IPS-15b (cell line): ENCODE data around the gene TMEM38A.
"Not testable (repeated sequence)": the region's sequence is repeated elsewhere in the genome, so short reads cannot be mapped to it uniquely, and the experiment has no call there.

Experiments used
- H3K27me3 ChIP-seq: one replicate; pipeline ENCODE4 v1.6.1; 2013; ENCODE audit warnings: low read length; ENCODE audit not compliant: control insufficient read depth, insufficient read depth
- H3K36me3 ChIP-seq: one replicate; pipeline ENCODE4 v1.6.1; 2013; ENCODE audit warnings: low read length; ENCODE audit not compliant: control insufficient read depth, insufficient read depth
- H3K4me1 ChIP-seq: one replicate; pipeline ENCODE4 v1.6.1; 2013; ENCODE audit warnings: mild to moderate bottlenecking, low read length; ENCODE audit not compliant: control insufficient read depth, insufficient read depth
- H3K4me3 ChIP-seq: one replicate; pipeline ENCODE4 v1.5.1; 2013; ENCODE audit warnings: low read depth, low read length
- H3K9ac ChIP-seq: one replicate; pipeline ENCODE4 v1.6.1; 2013; ENCODE audit warnings: low read depth, mild to moderate bottlenecking, low read length
- H3K9me3 ChIP-seq: one replicate; pipeline ENCODE4 v1.6.1; 2013; ENCODE audit warnings: mild to moderate bottlenecking, low read length; ENCODE audit not compliant: control insufficient read depth, insufficient read depth

The TMEM38A gene

DNA sequence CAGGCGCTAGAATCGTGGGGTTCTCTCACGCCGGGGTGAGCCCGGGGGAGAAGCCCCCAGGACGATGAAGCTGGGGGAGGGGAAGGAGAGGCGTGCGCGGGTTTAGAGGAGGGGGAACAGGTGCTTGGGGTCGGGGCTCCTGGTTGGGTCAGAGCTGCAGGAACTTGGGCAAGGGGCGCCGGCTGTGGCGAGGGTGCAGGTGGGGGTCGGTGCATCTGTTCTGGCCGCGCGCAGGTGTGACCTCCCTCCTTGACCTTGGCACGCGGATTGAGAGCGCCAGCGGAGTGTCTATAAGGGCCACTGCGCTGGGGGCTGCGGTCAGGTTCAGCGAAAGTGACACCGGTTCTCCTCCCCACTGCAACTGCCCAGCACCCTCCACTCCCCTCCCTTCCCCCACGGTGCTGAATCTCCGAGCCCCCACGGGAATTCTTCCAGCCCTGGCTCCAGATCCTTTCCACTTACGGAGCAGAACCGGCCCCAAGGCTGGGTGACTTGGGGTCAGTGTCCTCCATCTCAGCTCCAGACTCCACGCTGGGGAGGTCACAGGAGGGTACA, 618 bp downstream of the TMEM38A start:
- Histone ChIP-seq H3K27me3 (no peaks in the 10 kb centered on the region), H3K4me1 (no peaks in the 10 kb centered on the region), H3K4me3 (peak overlapping the region; percentile 74), H3K9ac (peak overlapping the region; percentile 24), H3K9me3 (no peaks in the 10 kb centered on the region), H3K36me3 (peaks cover 21% of the 10 kb centered on the region)

DNA sequence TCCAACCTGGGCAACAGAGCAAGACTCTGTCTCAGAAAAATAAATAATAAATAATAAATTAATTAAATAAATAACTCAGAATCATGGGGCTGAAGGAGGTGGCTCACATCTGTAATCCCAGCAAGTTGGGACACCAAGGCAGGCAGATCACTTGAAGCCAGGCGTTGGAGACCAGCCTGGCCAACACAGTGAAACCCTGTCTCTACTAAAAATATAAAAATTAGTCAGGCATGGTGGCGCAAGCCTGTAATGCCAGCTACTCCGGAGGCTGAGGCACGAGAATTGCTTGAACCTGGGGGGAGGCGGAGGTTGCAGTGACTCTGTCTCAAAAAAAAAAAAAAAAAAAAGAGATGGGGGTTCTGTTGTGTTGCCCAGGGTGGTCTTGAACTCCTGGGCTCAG, 7.2 kb downstream of the TMEM38A start:
- no peaks in the 10 kb centered on the region for H3K4me1 ChIP-seq
- H3K4me3 ChIP-seq, result no peak overlapping the region
- H3K36me3 ChIP-seq, result peaks cover 3% of the 10 kb centered on the region
- H3K9me3 ChIP-seq, result no peaks in the 10 kb centered on the region
- H3K9ac ChIP-seq, result no peak overlapping the region
- H3K27me3 ChIP-seq, result no peaks in the 10 kb centered on the region

DNA sequence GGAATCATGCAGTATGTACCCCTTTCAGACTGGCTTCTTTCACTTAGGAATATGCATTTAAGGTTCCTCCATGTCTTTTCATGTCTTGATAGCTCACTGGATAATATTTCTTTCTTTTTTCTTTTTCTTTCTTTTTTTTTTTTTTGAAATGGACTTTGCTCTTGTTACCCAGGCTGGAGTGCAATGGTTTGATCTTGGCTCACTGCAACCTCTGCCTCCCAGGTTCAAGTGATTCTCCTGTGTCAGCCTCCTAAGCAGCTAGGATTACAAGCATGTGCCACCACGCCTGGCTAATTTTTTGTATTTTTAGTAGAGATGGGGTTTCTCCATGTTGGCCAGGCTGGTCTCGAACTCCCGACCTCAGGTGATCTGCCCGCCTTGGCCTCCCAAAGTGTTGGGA, 7.8 kb downstream of the TMEM38A start:
- H3K27me3 ChIP-seq, H3K9ac ChIP-seq, H3K4me3 ChIP-seq, H3K4me1 ChIP-seq, H3K9me3 ChIP-seq, H3K36me3 ChIP-seq: not testable (repeated sequence)

DNA sequence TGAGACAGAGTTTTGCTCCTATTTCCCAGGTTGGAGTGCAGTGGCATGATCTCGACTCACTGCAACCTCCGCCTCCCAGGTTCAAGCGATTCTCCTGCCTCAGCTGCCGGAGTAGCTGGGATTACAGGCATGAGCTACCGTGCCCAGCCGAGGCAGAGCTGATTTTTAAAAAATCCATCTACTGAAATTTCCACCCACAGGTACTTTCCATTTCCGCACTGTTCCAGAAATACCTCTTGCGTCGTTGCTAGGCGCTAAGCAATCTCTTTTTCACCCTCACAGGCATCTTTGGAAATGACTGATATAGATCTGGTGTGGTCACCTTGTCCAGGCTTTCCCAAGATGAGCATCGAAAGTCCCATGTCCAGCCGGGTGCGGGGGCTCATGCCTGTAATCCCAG, 9.4 kb downstream of the TMEM38A start:
- Histone ChIP-seq H3K36me3 (peaks cover 5% of the 10 kb centered on the region), H3K4me3 (no peak overlapping the region), H3K9me3 (no peaks in the 10 kb centered on the region), H3K9ac (no peak overlapping the region), H3K4me1 (no peaks in the 10 kb centered on the region), H3K27me3 (no peaks in the 10 kb centered on the region)

DNA sequence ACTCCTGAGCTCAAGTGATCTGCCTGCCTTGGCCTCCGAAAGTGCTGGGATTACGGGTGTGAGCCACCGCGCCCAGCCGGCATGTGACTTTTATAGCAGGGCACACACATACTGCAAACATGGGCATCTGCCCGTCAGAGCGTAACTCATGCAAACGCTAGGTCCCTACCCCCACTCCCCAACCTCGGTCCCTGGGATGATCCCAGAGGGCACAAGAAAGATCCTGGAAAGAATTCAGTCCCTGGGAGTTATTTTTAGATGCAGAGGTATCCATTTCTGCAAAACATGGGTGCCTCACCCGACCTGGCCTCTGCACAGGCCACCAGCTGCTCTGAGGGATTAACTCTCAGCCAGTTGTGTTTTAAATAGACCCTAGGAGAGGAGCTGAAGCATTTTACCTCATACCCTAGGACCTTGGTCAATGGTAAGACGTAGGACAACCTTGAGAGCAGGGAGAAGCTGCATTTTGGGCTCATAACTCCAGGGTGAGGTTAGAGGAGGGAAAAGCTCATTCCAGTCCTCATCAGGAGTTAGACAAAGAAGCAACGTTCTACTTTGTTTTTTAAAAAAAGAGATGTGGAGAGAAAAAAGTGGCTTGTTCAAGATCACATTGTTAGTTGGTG, 10.8 kb downstream of the TMEM38A start:
- Histone ChIP-seq H3K4me1 (no peaks in the 10 kb centered on the region), H3K4me3 (no peak overlapping the region), H3K27me3 (no peaks in the 10 kb centered on the region), H3K9ac (no peak overlapping the region), H3K9me3 (no peaks in the 10 kb centered on the region), H3K36me3 (peaks cover 5% of the 10 kb centered on the region)

DNA sequence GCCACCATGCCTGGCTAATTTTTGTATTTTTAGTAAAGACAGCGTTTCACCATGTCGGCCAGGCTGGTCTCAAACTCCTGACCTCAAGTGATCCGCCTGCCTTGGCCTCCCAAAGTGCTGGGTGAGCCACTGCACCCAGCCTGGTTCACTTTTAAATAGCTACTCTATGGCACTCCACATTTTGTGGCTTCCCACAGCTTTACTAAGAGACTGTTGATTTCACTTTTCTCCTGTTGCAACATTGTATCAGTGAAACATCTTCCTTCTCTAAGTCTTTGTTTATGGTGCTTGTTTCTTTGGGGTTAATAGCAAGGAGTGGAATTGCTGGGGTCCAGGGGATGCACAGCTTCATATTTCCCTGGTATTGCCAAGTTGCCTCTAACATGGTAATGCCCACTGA, 12.3 kb downstream of the TMEM38A start:
- no peak overlapping the region for H3K9ac ChIP-seq
- no peaks in the 10 kb centered on the region for H3K4me1 ChIP-seq
- H3K4me3 ChIP-seq, result no peak overlapping the region
- peaks cover 5% of the 10 kb centered on the region for H3K36me3 ChIP-seq
- H3K9me3 ChIP-seq, result no peaks in the 10 kb centered on the region
- H3K27me3 ChIP-seq, result no peaks in the 10 kb centered on the region

DNA sequence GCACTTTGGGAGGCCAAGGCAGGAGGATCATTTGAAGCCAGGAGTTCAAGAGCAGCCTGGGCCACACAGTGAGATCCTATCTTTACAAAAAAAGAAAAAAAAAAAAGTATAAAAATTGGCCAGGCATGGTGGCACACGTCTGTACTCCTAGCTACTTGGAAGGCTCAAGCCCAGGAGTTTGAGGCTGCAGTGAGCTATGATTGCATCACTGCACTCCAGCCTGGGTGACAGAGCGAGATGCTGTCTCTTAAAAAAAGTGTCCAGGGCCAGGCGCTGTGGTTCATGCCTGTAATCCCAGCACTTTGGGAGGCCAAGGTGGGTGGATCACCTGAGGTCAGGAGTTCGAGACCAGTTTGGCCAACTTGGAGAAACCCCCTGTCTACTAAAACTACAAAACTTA, 12.9 kb downstream of the TMEM38A start:
- not testable (repeated sequence) for H3K9me3 ChIP-seq, H3K4me1 ChIP-seq, H3K36me3 ChIP-seq, H3K9ac ChIP-seq, H3K4me3 ChIP-seq, H3K27me3 ChIP-seq

DNA sequence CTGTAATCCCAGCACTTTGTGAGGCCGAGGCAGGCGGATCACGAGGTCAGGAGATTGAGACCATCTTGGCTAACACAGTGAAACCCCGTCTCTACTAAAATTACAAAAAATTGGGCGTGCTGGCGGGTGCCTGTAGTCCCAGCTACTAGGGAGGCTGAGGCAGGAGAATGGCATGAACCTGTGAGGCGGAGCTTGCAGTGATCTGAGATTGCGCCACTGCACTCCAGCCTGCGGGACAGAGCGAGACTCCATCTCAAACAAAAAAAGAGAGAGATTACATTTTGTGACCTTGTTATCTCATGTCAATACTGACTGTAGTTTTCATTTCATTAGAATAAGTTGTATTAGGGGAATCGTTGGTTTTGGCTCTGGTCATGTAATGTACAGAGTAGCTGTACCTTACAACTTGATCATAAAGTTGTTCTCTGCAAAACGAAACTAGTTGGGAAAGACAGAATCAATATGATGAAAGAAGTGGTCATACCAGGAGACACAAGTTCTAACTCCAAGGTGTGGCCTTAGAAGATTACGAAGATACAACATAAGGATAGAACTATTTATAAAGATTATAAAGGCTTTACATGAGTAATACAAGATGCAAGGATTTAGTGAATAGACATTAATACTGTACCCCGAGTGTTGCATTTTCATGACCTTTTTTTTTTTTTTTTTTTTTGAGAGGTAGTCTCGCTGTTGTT, 15.3 kb downstream of the TMEM38A start:
- H3K27me3 ChIP-seq, result no peaks in the 10 kb centered on the region
- H3K9ac ChIP-seq, result no peak overlapping the region
- no peaks in the 10 kb centered on the region for H3K4me1 ChIP-seq
- H3K36me3 ChIP-seq, result peaks cover 9% of the 10 kb centered on the region
- no peak overlapping the region for H3K4me3 ChIP-seq
- no peaks in the 10 kb centered on the region for H3K9me3 ChIP-seq

DNA sequence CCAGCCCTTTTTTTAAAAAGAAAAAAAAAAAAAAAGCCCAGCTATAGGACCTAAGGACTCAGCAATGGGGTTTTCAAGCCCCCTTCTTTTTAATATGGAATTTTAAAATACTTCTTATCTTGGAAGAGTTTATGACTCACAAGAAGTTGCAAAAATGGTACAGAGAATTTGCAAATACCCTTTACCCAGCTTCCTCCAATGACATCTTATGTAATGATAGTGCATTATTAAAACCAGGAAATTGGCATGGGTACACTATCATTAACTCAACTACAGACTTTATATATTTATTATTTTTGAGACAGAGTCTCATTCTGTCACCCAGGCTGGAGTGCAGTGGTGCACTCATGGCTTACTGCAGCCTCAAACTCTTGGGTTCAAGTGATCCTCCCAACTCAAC, 16.1 kb downstream of the TMEM38A start:
- Histone ChIP-seq H3K36me3 (peaks cover 9% of the 10 kb centered on the region), H3K9ac (no peak overlapping the region), H3K9me3 (no peaks in the 10 kb centered on the region), H3K4me1 (no peaks in the 10 kb centered on the region), H3K4me3 (no peak overlapping the region), H3K27me3 (no peaks in the 10 kb centered on the region)

DNA sequence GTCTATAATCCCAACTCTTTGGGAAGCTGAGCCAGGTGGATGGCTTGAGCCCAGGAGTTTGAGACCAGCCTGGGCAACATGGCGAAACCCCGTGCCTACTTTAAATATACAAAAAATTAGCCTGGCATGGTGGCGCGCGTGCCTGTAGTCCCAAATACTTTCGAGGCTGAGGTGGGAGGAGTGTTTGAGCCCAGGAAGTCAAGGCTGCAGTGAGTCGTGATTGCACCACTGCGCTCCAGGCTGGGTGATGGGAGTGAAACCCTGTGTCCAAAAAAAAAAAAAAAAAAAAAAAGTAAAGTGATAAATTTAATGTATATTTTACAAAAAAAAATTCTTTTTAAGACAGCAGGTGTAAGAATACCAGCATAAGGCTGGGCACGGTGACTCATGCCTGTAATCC, 17.6 kb downstream of the TMEM38A start:
- Histone ChIP-seq H3K4me3 (no peak overlapping the region), H3K9ac (no peak overlapping the region), H3K9me3 (no peaks in the 10 kb centered on the region), H3K4me1 (no peaks in the 10 kb centered on the region), H3K27me3 (no peaks in the 10 kb centered on the region), H3K36me3 (peaks cover 9% of the 10 kb centered on the region)

DNA sequence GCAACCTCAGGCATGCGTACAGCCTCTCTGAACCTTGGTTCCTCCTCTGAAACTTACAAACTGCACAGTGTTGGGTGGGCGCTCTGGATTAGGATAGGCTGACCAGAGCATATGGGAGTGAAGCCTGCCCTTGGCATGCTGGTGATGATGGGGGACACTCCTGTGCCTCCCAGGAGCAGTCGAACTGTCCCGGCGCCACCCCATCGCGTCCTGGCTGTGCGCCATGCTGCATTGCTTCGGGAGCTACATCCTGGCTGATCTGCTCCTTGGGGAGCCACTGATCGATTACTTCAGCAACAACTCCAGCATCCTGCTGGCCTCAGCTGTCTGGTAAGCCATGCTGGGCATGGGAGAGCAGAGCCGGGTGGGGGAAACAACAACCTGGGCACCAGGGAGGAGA, 18.9 kb downstream of the TMEM38A start:
- peaks cover 7% of the 10 kb centered on the region for H3K36me3 ChIP-seq
- H3K27me3 ChIP-seq, result no peaks in the 10 kb centered on the region
- no peaks in the 10 kb centered on the region for H3K4me1 ChIP-seq
- no peak overlapping the region for H3K9ac ChIP-seq
- no peaks in the 10 kb centered on the region for H3K9me3 ChIP-seq
- H3K4me3 ChIP-seq, result no peak overlapping the region

DNA sequence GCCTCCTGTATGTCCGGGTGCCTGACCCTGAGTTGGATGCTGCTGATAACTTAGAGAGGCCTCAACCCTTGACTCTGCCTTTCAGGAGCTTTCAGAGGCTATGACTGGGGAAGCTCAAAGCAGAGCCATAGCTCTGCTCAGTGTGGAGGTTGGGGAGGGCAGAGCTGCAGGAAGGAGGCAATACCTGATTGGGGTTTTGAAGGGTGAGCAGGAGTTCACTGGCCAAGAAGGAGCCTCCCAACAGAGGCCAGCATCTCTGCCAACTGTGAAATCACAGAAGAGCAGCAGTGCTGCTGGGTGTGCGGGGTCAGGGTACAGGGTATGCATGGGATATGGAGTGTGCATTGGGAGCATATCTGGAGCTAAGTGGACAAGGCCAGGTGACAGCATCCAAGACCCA, 21.6 kb downstream of the TMEM38A start:
- H3K4me3 ChIP-seq, result no peak overlapping the region
- no peaks in the 10 kb centered on the region for H3K4me1 ChIP-seq
- peaks cover 7% of the 10 kb centered on the region for H3K36me3 ChIP-seq
- H3K27me3 ChIP-seq, result no peaks in the 10 kb centered on the region
- no peak overlapping the region for H3K9ac ChIP-seq
- no peaks in the 10 kb centered on the region for H3K9me3 ChIP-seq
